Duodenal mucosa (tissue), 2 donors: ENCODE results near the gene SOX13.

Experiments used
- H3K27ac ChIP-seq: one replicate; pipeline ENCODE4 v1.7.0; 2013; ENCODE audit warnings: low read depth, low read length
- H3K27me3 ChIP-seq, 2 donors: one replicate each; pipeline ENCODE4 v1.7.0; 2013; ENCODE audit warnings: low read length in 2 of 2, control low read depth in 1 of 2; ENCODE audit not compliant: insufficient read depth in 2 of 2, control insufficient read depth in 1 of 2
- H3K36me3 ChIP-seq, 2 donors: one replicate each; pipeline ENCODE4 v1.7.0; 2013; ENCODE audit warnings: low read length in 2 of 2, control low read depth in 1 of 2; ENCODE audit not compliant: insufficient read depth in 2 of 2, control insufficient read depth in 1 of 2
- H3K4me1 ChIP-seq, 2 donors: one replicate each; pipeline ENCODE4 v1.7.0; 2013; ENCODE audit warnings: low read length in 2 of 2, control low read depth in 1 of 2; ENCODE audit not compliant: insufficient read depth in 2 of 2, control insufficient read depth in 1 of 2
- H3K4me3 ChIP-seq, 2 donors: one replicate each; pipeline ENCODE4 v1.7.0; 2013; ENCODE audit warnings: low read length in 2 of 2, low read depth in 1 of 2
- H3K9ac ChIP-seq, 2 donors: one replicate each; pipeline ENCODE4 v1.7.0; 2013; ENCODE audit warnings: low read length in 2 of 2, low read depth in 1 of 2
- H3K9me3 ChIP-seq, 2 donors: one replicate each; pipeline ENCODE4 v1.7.0; 2013; ENCODE audit warnings: low read length in 2 of 2, control low read depth in 1 of 2; ENCODE audit not compliant: control insufficient read depth in 1 of 2

The SOX13 gene

DNA sequence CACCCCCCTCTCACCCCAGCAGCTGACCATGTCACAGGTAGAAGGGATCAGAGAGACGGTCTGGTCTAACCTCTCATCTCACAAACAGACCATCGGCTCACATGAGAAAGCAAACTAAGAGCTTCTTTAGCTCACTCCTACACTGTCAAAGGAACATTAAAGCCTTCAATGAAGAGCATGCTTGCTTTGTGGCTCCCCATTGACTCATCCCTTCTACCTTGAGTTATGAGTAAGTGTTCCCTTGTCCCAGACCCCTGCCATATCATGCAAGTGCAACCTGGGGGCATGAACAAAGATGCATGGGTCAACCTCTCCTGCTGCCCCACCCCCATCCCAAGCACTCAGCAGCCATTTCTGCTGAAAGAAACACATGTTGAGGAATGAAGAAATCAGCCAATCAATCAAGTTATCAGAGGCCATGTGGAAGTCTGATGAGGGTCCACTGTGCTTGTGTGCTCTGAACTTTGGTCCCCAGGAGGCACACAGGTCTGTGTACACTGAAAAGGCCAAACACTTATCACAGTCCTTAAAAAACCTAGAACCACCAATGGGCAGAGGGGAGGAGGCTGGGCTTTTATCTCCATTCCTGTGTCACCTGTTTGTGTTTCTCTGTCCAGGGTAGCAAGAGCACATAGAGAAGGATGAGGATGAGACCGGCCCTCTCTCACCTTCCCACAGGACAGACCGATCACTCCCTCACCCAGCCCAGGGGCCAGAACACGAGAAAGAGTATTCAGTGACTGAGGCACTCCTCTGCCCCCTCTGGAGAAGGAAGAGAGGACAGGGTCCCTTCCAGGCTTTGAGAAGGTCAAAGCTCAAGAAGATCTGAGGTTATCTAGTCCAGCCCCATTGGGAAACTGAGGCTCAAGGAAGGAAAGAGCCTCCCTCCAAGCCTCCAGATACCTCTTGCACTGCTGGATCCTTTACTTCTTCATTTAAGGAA is 69.4 kb downstream of the SOX13 start:
- Histone ChIP-seq H3K9me3 (no peaks in the 10 kb centered on the region), H3K4me1 (no peaks in the 10 kb centered on the region), H3K9ac (no peak overlapping the region), H3K27me3 (no peaks in the 10 kb centered on the region), H3K4me3 (no peak overlapping the region), H3K36me3 (no peaks in the 10 kb centered on the region), H3K27ac (no peak overlapping the region)

DNA sequence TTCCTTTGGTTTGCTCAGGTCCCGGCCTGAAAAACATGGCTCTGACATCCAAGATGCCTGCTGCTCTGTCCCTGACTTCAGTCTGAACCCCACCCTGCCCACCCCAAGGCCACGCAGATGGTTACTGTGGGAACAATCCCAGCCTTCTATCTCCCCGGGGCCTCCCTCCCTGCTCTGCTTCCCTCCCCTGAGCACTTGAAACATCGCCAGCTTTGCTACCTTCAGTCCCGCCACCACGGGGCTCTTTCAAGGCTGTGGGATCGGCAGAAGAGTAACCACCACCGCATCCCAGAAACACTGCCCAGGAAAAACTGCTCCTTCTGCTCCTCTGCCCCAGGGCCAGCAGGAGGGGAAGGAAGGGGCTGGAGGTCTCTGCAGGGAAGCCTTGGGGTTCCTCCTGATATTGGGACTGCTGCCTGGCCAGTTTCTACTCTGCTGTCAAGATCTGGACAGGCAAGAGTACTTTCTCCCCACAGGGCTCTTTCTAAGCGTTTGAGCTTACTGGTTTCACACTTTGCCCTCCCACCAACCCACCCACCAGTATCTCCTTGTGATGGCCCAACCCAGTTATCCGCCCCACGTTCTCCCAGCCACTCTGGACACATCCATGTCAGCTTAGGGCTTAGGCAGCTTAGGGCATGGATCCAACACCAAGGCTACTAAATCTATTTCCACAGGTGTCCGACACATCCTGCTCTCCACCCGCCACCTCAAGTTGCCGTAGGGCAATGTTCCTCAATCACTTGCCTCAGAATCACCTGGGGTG is 70.5 kb downstream of the SOX13 start:
- Histone ChIP-seq H3K9me3 (no peaks in the 10 kb centered on the region), H3K27me3 (no peaks in the 10 kb centered on the region), H3K9ac (no peak overlapping the region), H3K36me3 (no peaks in the 10 kb centered on the region), H3K4me3 (no peak overlapping the region), H3K4me1 (no peaks in the 10 kb centered on the region), H3K27ac (no peak overlapping the region)

- no peaks in the 10 kb centered on the region for H3K4me1 ChIP-seq
- no peak overlapping the region for H3K9ac ChIP-seq
- no peak overlapping the region for H3K27ac ChIP-seq
- H3K4me3 ChIP-seq, result no peak overlapping the region
- H3K27me3 ChIP-seq, result no peaks in the 10 kb centered on the region
- H3K36me3 ChIP-seq, result no peaks in the 10 kb centered on the region
- H3K9me3 ChIP-seq, result no peaks in the 10 kb centered on the region
Observed at GRCh38 chr1:204145033-204145504, 72.2 kb downstream of the SOX13 start.

GRCh38 chr1:204146309-204146708 is 73.4 kb downstream of the SOX13 start:
- peaks cover 0 to 2% of the 10 kb centered on the region in 2 donors for H3K27me3 ChIP-seq
- H3K4me1 ChIP-seq, result peaks cover 0 to under 1% of the 10 kb centered on the region in 2 donors
- no peak overlapping the region for H3K27ac ChIP-seq
- H3K4me3 ChIP-seq, result no peak overlapping the region
- H3K9ac ChIP-seq, result no peak overlapping the region
- no peaks in the 10 kb centered on the region for H3K9me3 ChIP-seq
- no peaks in the 10 kb centered on the region for H3K36me3 ChIP-seq

DNA sequence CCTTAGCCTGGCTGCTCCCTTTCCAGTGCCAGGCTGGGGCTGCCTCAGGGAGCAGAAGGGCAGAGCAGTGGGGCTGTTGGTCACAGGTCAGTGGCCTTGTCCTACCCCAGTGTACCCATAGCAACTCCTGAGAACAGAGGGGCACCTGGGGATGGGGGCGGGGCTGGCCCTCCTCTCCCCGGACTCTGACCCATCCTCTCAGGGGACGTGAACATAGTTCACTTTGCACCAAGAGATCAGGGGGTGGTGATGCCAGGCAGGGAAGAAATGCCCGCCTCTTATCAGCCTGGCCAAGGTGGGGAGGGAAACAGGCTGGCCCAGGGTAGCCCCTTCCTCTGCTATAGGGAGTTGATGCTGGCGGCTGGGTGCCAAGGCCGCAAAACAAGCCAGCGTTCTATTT is 74.0 kb downstream of the SOX13 start:
- Histone ChIP-seq H3K4me3 (no peak overlapping the region), H3K36me3 (no peaks in the 10 kb centered on the region), H3K9ac (no peak overlapping the region), H3K27ac (no peak overlapping the region), H3K27me3 (peaks cover 0 to 6% of the 10 kb centered on the region in 2 donors), H3K9me3 (no peaks in the 10 kb centered on the region), H3K4me1 (peaks cover 0 to 4% of the 10 kb centered on the region in 2 donors)

DNA sequence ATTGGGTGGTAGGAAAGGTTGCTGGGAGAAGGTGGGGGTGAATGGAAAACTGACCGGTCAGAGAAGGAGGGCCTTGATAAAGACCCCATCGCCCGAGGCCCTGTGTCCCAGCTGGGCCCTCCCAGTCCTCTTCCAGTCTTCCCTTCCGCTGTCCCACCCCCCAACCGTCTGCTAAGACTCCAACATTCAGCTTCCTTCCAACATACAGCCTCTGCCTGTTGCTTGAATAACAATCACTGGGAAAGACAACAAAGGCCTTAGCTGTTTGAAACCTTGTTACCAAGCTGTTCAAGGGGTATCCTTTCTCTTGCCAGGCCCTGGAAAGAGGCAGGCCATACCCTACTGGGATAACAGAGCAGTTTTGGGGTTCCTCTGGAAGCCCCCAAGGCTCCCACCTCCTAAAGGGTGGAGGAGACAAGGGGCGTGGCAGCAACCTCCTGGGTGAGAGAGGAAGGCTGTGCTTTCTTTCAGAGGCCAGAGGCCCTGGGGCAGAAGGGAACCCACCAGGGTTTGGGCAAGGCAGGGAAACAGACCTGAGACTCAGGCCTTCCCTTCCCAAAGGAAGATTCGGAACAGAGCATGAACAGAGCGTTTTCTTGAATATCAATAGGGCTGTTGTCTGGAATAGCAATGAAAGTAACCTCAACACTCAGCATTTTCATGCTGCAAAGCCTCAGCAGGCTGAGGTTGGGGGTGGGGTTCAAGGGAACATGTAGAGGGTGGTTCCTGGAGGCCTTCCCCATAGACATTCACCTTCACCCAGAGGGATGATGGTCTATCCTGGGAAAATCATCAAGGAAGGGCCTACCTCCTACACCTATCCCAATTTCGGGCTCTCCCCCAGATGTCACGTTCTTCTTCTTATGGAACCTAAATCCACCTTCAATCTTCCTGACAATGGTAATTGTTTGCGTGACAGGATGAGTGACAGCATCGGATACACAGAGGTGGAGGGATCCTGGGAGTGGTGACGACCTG is 74.8 kb downstream of the SOX13 start:
- Histone ChIP-seq H3K9ac (no peak overlapping the region), H3K4me1 (peaks cover 0 to 10% of the 10 kb centered on the region in 2 donors)

GRCh38 chr1:204149107-204149506 is 76.2 kb downstream of the SOX13 start:
- H3K36me3 ChIP-seq, result no peaks in the 10 kb centered on the region
- peaks cover 5 to 9% of the 10 kb centered on the region in 2 donors for H3K27me3 ChIP-seq
- no peaks in the 10 kb centered on the region for H3K9me3 ChIP-seq
- no peak overlapping the region for H3K27ac ChIP-seq
- H3K9ac ChIP-seq, result no peak overlapping the region
- H3K4me1 ChIP-seq, result peaks cover 0 to 10% of the 10 kb centered on the region in 2 donors
- no peak overlapping the region for H3K4me3 ChIP-seq

More for the DNA sequence above, 74.8 kb downstream of the SOX13 start:
- H3K9me3 ChIP-seq, result no peaks in the 10 kb centered on the region
- no peak overlapping the region for H3K27ac ChIP-seq
- H3K4me3 ChIP-seq, result no peak overlapping the region
- peaks cover 3 to 9% of the 10 kb centered on the region in 2 donors for H3K27me3 ChIP-seq
- H3K36me3 ChIP-seq, result no peaks in the 10 kb centered on the region

GRCh38 chr1:204149635-204150565 is 77.0 kb downstream of the SOX13 start:
- no peak overlapping the region for H3K27ac ChIP-seq
- H3K27me3 ChIP-seq, result peaks cover 5 to 13% of the 10 kb centered on the region in 2 donors
- no peaks in the 10 kb centered on the region for H3K36me3 ChIP-seq
- H3K9me3 ChIP-seq, result no peaks in the 10 kb centered on the region
- H3K9ac ChIP-seq, result no peak overlapping the region
- peaks cover 0 to 10% of the 10 kb centered on the region in 2 donors for H3K4me1 ChIP-seq
- no peak overlapping the region for H3K4me3 ChIP-seq
